GM11168 (cell line): ENCODE measurements around the gene SEMA7A.

Source experiments
- in situ Hi-C: fragments of 300-500 bp; cut with MboI; formaldehyde crosslinking; loops from one replicate; pipeline ENCODE4 v1.12.0; 2022; ENCODE audit warnings: low sequenced_read_pairs; ENCODE audit not compliant: unreplicated experiment

Gene SEMA7A

DNA sequence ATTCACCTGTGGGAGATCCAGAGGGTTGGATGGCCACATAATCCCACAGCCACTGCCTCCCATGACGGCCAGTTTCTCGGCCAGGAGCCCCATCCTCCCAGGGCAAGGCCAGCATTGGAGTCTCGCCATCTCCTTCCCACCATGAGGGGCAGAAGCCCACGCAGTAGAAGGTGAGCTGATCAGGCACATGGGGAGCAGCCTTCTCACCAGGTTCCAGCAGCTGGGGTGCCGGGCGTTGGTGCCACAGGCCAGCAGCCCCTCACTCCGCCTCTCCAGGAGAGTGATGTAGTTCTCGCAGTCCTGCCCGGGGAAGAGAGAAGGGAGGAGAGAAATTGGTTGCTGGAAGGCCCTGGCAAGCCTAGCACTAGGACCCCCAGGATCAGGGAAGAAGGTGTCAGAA, 16.1 kb downstream of the SEMA7A start:
- in situ Hi-C loops = no loop called here

DNA sequence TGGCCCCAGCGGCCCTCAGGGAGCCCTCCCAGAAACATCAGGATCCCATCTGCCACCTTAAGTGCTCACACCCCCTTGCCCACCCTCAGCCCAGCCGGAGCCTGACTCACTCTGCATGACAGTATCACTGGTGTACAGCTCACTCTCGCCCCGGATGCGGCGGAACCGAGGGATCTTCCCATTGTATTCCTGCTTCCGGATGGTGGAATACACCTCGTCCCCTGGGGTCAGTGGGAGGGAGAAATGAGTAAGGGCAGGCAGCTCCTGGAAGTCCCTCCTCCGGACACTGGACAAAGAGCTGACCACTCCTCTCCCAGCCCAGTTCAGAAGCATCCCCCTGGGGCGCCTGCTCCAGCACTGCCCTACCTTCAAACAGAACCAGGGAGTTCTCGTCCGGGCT, 16.5 kb downstream of the SEMA7A start:
- in situ Hi-C loops = no loop called here

DNA sequence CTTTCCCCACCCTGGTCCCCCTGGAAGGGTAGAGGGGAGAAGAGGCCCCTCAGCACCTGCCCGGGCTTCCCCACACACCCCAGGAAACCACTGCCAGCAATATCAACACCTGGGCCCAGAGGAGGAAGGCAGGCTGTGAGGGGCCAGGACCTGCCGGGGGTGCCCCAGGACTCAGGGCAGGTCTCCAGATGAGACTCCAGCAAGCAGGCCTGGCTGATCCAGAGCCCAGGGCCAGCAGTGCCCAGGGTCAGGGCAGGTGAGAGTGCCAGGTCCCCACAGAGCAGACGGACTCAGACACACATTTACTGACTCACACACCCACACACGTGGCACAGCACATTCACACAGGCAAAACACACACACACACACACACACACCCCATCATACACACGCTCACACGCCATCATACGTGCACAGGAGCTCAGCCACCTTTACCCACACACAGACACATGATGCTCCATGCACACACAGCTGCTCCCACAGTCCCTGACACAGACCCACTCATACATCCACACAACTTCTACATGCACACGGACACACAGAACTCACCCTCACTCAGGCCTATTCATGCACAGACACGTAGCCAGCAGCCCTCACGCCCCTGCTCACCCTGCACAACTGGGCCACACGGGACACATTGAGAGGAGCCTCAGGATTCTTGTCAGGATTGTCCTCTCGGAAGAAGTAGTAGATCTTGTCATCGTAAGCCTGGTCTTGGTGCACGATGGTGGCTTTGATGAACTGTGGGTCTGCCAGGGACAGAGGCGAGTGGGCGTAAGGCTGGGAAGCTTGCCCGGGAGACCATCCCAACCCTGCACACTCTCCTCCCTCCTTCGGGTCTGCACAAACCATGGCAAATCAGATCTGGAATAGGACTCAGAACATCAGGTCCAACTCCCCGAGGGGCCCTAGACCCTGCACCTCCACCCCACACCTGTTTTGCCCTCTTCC, 17.5 kb downstream of the SEMA7A start:
- in situ Hi-C loops = no loop called here

DNA sequence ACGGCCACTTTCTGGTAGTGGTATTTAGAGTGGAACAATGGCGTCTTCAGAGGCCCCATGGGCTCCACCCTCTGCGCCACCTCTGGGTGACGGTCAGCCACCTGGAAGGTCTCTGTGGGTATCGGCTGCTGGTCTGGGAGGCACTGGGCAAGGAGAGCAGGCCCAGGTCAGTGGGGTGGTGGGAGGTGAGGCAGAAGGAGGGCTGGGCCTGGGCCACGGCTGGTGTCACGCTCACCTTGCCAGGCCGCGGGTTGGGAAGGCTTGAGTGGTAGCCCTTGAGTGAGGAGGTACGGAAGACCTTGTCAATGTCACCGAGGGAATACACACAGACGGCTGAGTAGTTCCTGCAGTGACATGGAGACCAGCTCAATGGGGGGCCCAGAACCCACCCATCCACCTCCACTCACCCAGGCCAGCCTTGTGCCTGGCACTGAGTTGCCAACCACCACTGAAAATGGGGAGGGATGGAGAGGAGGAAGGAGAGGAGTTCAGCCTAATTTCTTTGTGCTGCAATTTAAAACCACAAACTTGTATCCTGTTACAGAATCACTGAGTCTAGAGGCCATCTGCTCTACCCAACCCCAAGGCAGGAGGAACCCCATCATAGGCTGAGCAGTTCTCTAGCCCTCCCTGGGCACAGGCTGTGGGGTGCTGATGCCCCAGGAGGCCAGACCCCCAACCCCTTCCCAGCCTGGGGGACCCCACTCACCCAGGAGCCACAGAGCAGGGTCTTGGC, 19.0 kb downstream of the SEMA7A start:
- in situ Hi-C loops = no loop called here

DNA sequence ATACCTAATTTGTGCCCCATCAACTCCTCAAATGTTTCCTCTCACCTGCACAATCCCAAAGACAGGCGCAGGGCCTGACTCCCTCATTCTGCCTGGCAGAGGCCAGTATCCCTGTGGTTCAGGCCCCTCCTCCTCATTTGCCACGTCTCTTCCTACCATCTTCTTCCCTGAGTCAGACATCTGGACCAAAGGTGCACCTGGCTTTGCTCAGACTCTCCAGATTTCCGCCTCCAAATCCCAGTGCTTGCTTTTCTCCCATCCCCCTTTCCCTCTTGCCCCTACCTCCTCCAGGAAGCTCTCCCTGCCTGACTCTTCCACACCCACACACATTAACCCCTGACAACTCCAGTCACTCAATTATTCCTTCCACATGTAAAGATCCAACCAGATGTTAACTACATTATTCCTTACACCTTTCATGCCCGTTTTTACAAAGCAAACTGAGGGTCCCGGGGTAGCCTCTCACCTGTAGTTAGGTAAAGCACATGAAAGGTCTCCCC, 19.6 kb downstream of the SEMA7A start:
- in situ Hi-C loops = no loop called here

DNA sequence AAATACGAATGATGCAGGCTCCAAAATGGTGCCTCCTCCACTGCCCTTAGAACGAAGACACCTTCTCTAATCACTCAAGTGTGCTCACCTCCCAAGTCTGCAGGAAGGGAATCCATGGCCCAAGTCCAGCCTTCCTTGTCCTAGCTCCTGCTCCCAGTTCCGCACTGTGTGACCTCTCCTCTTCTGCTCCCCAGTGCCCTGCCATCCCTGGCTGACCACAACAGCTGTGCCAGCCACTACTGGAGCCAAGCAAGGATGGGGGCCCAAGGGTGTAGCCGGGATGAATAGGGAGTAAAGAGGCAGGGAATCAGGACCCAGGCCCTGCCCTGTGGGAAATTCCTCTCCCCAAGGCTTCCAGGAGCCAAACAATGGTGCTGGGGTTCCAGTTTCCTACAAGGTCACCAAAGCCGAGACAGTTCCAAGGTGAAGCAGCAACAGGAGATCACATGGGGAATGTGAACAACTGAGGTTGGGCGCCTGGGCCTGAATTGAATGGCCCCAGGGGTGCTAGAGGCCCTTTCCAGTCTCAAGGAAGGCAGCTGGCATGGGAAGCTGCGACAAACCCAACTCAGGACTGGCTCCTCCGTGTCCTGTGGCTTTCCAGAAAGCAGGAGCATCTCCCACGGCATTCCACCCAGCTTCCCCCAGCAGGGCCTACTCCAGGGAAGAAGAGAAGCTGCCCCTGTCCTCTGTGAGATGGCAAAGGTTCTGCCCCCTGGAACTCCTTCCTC, 20.2 kb downstream of the SEMA7A start:
- in situ Hi-C loops = no loop called here

DNA sequence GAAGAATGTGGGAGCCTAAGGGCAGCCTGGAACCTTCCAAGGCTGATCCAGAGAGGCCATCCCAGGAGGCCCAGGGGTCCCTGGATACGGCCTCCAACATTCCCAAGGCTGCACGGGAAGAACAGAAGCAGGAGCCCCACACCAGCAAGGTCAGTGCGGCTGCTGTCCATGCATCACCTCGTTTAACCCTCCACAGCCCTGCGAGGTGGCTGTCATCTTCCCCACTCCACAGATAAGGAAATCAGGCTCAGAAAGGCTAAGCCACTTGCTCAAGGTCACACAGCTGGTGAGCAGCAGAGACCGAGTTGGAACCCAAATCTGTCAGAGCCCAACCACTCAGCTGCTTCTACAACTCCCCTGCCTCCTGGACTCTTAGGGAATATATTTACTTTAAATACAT, 21.6 kb downstream of the SEMA7A start:
- in situ Hi-C loops = no loop called here

DNA sequence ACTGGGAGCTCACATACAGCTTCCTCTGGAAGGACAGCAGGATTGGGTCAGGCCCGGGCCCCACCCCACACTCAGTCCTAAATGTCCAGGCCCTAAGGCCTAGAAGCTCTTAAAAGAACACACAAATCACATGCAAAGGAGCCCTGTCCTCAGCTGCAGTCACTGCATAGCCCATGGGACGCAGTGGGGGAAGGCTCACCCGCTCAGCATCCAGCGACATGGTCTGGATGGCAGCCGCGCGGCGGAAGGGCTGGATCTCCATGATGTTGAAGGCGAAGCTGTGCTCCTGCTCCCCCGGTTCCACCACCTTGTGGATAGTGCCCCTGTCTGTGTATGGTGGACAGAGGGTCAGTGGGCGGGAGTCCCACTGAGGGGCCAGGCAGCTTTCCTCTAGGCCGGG, 22.1 kb downstream of the SEMA7A start:
- in situ Hi-C loops = no loop called here

DNA sequence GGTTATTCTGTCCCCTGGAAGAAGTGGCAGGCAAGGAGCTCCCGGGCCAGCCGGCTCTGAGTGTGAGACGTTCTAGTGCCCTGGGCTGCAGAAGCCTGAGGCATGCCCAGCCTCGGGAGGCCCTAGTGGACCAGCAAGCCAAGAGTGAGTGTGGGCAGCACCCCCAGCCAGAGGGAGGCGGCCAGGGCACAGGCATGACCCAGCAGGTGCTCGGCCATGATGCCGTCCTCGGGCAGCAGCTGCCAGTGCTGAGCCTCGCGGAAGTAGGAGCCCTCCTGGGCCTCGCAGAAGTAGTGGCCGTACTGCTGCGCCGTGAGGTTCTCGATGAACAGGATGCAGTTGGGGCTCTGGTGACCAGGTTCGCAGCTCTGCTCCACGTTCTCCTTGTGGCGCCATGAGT, 23.3 kb downstream of the SEMA7A start:
- in situ Hi-C loops = no loop called here

DNA sequence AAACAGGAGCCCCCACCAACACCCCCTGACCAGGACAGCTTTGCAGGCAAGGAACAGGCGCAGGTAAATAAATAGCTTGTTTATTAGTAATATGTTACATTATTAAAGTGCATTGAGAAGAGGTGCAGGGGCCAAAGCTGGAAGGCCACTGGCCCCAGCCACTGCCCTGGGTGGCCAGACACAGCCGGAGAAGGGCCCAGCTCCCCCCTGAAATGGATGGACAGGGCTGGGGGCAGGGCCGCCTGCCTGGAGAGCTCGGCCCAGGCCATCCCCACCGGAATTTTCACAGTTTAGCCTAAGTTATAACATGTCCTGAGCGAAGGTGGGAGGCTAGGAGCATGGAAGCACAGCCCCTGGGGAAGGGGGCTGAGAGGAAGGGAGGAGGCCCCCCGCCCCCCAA, 24.5 kb downstream of the SEMA7A start:
- in situ Hi-C loops = no loop called here

DNA sequence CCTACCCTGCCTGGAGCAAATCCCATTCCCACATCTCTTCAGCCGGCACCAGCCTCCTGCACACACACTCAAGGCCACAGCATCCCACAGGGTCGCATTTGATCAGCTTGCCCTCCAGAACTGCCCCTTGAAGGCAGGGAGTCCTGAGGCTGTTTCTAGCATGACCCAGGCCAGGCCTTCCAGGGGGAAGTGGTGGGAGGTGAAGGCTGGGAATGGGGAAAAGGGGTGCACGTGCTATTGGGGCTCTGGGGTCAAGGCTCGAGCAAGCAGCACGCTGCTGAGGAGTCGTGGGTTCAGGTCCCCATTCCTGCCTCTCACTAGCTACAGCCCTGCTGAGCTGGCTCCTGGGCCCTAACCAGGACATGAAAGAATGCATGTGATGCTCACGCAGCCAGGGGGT, 24.9 kb downstream of the SEMA7A start:
- in situ Hi-C loops = no loop called here

DNA sequence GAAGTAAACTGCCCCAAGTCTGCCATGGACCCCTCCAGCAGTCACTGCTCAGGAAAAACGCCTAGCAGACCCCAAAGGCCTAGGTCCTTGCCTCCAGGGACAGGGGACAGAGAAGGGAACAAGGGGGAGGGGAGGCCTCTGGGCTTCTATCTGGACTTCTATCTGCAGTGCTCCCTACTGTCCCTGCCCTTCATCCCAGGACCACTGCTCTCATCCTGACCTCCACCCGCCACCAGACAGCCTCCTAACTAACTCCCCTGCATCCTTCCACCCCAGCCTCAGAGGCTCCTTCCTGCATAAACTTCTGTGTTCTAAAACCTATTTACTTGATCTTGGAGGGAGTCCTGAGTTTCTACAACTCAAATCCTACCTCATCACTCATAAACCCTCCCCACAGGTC, 25.4 kb downstream of the SEMA7A start:
- in situ Hi-C loops = no loop called here

DNA sequence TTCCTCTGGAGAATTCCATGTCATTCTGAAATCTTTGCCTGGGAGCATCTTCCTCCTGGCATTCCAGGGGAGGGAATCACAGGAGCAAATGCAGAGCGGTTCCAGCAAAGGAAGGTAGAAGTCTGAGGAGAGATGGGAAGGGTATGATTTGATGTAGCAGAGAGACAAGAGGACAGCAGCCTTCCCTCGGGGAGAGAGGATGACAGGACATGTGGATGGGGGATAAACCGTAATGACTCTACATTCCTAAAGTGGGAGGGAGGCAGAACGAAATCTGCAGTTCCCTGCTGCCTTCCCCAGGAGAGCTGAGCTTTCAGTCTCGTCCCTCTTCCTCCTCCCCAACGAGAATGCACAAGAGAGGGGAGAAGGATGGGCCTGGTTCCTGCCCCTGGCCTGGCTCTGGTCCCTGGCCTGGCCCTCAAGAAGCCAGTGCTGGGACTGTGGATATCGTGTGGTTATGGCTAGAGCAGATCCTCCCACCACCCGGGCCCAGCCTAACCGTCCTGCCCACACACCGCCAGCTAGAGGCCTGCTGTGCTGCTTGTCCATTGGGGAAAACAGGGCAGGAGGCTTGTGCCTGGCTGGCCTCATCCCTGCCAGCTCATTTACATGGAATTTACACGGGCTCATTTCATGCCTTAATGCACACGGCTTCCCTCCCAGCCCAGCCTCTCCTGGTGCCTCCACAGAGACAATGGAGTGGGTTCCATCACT, 26.6 kb downstream of the SEMA7A start:
- in situ Hi-C loops = no loop called here

DNA sequence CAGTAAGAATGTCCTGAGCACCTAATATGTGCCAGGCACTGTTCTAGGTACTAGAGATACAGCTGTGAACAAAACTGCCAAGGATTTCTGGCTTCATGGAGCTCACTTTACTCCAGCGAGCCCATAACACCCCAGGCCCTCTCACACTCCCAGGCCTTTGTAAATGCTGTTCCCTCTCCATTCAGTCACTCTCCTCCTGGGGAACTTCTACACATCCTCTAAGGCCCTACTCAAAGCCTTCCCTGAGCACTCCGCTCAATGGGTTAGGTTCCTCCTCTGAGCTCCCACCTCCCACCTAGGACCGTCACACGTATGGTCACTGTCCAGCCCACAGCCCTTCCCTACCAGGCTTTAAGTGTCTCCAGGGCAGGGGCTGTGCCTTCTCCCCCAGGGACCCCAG, 27.2 kb downstream of the SEMA7A start:
- in situ Hi-C loops = no loop called here

DNA sequence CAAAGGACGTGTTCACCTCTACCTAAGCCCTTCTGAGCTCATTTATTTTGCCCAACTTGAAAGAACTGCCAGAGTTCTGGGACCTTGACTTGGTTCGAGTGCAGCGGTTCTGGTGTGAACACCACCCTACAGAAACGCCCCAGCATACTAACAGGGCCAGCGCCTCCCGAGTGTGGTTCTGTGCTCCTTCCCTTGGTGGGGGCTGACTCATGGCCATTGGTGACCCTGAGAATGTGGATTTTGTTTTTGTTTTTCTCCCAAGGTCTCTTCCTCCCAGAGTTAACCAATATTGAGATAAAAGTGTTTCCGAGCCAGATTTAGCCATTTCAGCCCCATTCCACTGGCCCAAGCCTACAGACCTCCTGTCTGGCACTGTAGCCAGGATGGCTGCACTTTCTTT, 27.9 kb downstream of the SEMA7A start:
- in situ Hi-C loops = no loop called here

DNA sequence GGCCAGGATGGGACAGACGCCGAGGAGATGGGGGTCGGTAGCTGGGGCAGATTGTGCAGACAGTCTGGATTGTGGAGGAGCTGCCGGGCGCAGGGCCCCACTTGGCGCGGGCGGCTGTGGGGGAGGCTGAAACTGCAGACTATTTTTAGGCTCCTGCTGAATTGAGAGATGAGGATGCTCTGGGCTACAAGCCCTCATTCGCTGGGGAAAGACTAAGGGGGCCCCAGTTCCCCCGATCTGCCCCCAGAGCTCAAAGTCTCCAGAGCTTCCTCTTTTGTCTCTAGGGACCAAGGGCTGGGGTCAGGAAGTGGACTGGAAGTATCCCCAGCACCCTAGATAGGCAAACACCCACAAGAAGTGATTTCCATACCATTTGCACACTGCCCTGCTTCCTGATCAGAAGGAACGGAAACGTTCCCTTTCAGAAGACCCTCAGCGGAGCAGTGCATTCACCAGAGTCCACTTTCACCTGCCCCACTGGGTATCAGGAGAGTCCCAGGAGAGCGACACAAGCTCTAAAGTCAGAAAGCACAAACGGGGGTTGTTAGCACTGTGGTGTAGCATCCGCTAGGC, 29.7 kb downstream of the SEMA7A start:
- in situ Hi-C loops = no loop called here

DNA sequence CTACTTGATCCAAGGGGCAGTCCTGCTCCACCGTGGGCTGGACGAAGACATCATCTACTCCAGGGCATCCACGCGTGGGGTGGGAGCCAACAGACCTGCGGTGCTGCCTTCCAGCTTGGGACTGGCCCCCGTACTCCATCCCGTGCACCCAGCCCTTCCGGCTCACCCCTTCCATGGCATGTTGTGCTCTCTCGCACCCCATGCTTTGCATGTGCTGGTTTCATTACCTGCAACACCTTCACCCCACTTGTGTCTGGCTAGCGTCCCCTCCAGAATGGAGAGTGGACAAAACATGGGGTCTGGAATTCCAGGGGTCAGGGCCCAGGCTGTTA, 30.2 kb downstream of the SEMA7A start:
- in situ Hi-C loops = no loop called here

DNA sequence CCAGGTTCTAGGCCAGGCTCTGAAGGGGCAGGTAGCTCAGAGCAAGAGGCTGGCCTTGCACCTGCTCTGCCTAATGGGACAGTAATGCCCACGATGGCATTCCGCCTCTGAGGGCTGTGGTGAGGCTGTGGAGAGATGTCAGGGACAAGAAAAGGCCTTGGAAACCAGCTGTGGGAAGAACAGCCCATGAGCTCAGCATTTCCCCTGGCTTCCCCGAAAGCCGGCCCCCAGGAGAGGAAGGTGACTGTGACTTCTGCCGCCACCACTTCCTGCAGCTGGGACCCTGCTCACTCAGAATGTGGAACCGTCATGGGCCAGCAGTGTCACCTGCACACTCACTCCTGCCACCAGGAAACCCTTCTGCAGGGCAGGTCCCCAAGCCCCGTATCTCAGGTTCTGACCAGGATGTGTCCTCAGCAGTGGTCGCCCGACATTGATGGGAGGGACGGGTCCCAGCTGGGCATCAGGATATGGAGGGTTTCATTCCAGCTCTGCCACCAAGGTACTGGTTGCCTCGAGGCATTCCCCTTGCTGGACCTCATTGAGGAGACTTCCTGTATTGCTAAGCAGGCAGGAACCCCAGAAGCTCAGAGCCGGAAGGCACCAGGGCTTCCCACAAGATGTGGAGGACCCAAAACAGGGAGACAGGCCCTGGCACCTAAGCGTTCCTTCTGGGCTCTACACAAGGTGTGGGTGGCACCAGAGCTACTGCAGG, 30.7 kb downstream of the SEMA7A start:
- in situ Hi-C loops = no loop called here

DNA sequence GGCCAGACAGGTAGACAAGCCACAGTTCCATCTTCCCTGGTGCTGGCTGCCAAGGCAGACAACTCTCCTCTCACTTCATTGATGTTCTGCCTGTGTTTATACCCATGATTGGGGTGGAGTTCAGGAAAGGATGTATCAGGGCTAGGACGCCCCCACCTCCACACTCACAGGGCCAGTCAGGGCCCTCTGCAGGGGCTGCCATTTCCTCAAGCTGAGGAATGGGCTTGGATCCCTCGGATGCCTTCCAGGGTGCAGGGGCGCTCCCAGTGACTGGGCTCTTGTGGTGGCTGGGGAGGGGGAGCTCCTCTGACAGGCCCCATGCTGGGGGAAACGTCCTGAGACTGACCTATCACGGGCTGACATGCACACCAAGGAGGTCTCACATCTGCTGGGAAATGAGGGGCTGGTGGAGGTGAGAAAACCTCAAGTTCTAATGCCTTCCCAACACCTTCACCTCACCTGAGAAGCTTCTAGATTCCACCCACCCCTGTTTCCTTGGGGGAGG, 31.4 kb downstream of the SEMA7A start:
- in situ Hi-C loops = no loop called here
